HepG2 (cell line): ENCODE data around the gene DGKG. TPM values are rescaled to one million over a fixed set of nuclear protein-coding genes. Genes with fewer than 3 reads are reported as not detected.

Experiments used
- ATF1 ChIP-seq: IDR thresholded peaks from 2 replicates; pipeline ENCODE4 v1.6.1; 2016; ENCODE audit warnings: mild to moderate bottlenecking, control low read depth
- ATF2 ChIP-seq: sonication (generic); formaldehyde crosslinking; IDR thresholded peaks from 2 replicates; pipeline ENCODE4 v1.4.0; 2020; ENCODE audit warnings: missing genetic modification reagents
- BRCA1 ChIP-seq: sonication (generic); formaldehyde crosslinking; IDR thresholded peaks from 2 replicates; pipeline ENCODE4 v1.4.0; 2020; ENCODE audit warnings: missing genetic modification reagents
- CENPX ChIP-seq: sonication (generic); formaldehyde crosslinking; IDR thresholded peaks from 2 replicates; pipeline ENCODE4 v1.9.0; 2021; ENCODE audit warnings: mild to moderate bottlenecking, missing genetic modification reagents, moderate library complexity
- PHF20 ChIP-seq: sonication (generic); formaldehyde crosslinking; IDR thresholded peaks from 2 replicates; pipeline ENCODE4 v1.5.0; 2020; ENCODE audit warnings: mild to moderate bottlenecking, missing genetic modification reagents
- REL ChIP-seq: sonication (generic); formaldehyde crosslinking; conservative IDR thresholded peaks from 2 replicates; pipeline ENCODE4 v1.8.0; 2022; ENCODE audit warnings: mild to moderate bottlenecking, missing genetic modification reagents, moderate library complexity
- SALL1 ChIP-seq: sonication (generic); formaldehyde crosslinking; IDR thresholded peaks from 2 replicates; pipeline ENCODE4 v1.8.0; 2022; ENCODE audit warnings: mild to moderate bottlenecking, missing genetic modification reagents
- SP2 ChIP-seq: sonication (generic); formaldehyde crosslinking; IDR thresholded peaks from 2 replicates; pipeline ENCODE4 v1.5.1; 2020; ENCODE audit warnings: mild to moderate bottlenecking, missing genetic modification reagents
- TAF1 ChIP-seq: sonication (generic); formaldehyde crosslinking; IDR thresholded peaks from 2 replicates; pipeline ENCODE4 v1.4.0; 2020; ENCODE audit warnings: missing genetic modification reagents
- ZC3H13 ChIP-seq: sonication (generic); formaldehyde crosslinking; IDR thresholded peaks from 2 replicates; pipeline ENCODE4 v1.8.1; 2023; ENCODE audit warnings: mild to moderate bottlenecking, missing genetic modification reagents, moderate library complexity
- ZNF10 ChIP-seq: sonication (generic); formaldehyde crosslinking; IDR thresholded peaks from 2 replicates; pipeline ENCODE4 v1.4.0; 2020; ENCODE audit warnings: mild to moderate bottlenecking, low read depth, missing genetic modification reagents, borderline replicate concordance
- ZNF574 ChIP-seq: sonication (generic); formaldehyde crosslinking; IDR thresholded peaks from 2 replicates; pipeline ENCODE4 v1.4.0; 2020; ENCODE audit warnings: missing genetic modification reagents
- ZNF629 ChIP-seq: sonication (generic); formaldehyde crosslinking; conservative IDR thresholded peaks from 2 replicates; pipeline ENCODE4 v1.5.0; 2020; ENCODE audit warnings: missing genetic modification reagents
- ZNF709 ChIP-seq: sonication (generic); formaldehyde crosslinking; IDR thresholded peaks from 2 replicates; pipeline ENCODE4 v1.5.0; 2020; ENCODE audit warnings: mild to moderate bottlenecking, missing genetic modification reagents
- ZSCAN31 ChIP-seq: sonication (generic); formaldehyde crosslinking; IDR thresholded peaks from 2 replicates; pipeline ENCODE4 v1.5.0; 2020; ENCODE audit warnings: low read depth, mild to moderate bottlenecking, missing genetic modification reagents
- ZZZ3 ChIP-seq: sonication (generic); formaldehyde crosslinking; IDR thresholded peaks from 2 replicates; pipeline ENCODE4 v1.4.0; 2020; ENCODE audit warnings: missing genetic modification reagents, mild to moderate bottlenecking, borderline replicate concordance
- polyA plus RNA-seq, 8 experiments: library from polyadenylated mRNA; depleted of rRNA in 3 of 8; stranded (reverse) in 7 of 8; unstranded in 1 of 8; fragments of >200 nt; fragmentation: Illumina TruSeq in 4 of 8; extraction: Trizol in 4 of 8; gene quantifications; 2 replicates each; pipeline versions ENCODE4 v1.2.1 to v1.2.3, GENCODE V29; 2011 to 2016; ENCODE audit warnings: low read depth in 4 of 8, missing spikeins in 1 of 8, mixed read lengths in 1 of 8; ENCODE audit not compliant: insufficient read depth in 1 of 8
- total RNA-seq, 5 experiments: library from RNA; depleted of rRNA; stranded (reverse); fragments of >200 nt; fragmentation: Illumina TruSeq; extraction: Trizol; gene quantifications; 2 replicates each; pipeline ENCODE4 v1.2.3, GENCODE V29; 2016; ENCODE audit warnings: low read depth in 1 of 5
- TF ChIP-seq, protein P1 (sequence below), 2 experiments: IDR thresholded peaks; 2 replicates each; pipeline ENCODE4 v1.6.1; 2011 to 2012; ENCODE audit warnings: low read length in 2 of 2, borderline replicate concordance in 1 of 2, low read depth in 1 of 2, mild to moderate bottlenecking in 1 of 2, moderate library complexity in 1 of 2
- TF ChIP-seq, protein P2 (sequence below): sonication (generic); formaldehyde crosslinking; conservative IDR thresholded peaks from 2 replicates; pipeline ENCODE4 v1.4.0; 2020; ENCODE audit warnings: missing genetic modification reagents

DGKG gene
- total and polyA plus RNA-seq, 2 of the 13 experiments (the other 11 are each of a cell fraction or from before 2014, with no cell fraction given) = 3.8 to 6.2 TPM

DNA sequence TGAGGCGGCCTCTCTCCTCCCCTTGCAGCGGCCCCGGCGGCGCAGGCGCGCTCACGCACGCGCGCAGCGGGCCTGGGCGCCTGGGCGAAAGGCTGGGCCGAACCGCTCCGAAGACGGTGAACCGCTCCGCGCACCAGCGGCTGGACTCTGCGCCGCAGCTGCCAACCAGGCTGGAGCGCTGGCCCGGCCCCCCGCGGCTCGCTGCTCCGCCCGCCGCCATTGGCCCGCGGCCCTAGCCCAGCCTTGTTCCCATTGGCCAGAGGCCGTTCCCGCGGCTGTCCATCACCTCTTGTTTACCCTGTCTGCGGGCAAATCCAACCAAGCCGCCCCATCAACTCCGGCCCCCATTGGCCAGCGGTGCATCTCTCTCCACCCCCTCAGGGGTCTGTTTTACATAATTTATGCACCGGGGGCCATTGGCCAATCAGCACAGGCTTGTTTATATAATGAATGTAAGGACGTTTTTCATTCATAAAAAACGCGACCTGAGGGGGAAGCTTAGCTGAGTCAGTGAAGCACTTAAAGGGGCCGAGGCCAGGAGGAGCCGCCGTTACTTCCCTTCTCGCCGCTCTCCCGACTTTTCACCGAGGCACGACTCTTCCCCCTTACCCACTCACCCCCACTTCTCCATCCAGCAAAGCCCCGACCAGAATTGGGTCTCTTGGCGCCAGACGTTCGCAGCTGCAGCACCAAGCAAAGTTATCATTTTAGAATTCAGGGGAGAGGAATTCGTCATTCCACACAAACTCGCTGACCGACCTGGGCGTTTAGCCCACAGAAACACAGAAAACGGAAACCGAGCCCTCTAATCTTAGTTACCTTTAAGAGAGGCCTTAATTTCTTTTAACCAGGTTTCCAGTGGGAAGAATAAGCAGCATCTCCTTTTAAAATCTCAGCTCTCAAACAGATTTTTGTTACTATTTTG is 252.8 kb downstream of the DGKG start, which contains the start of gene ETV5 (continued):
- TF ChIP-seq SALL1 (CRISPR knock-in tag) = peak; percentile 75
- TF ChIP-seq REL (CRISPR knock-in tag) = 0 out of 2 replicates have a peak, but pooled peaks have one; percentile 14
- TF ChIP-seq SP2 (CRISPR knock-in tag) = peak; percentile 95
- peak; percentile 40; the same call in 1 of the 2 replicates for TF ChIP-seq ATF2 (CRISPR knock-in tag)
- no peak for TF ChIP-seq CENPX (CRISPR knock-in tag)
- TF ChIP-seq, protein P1, sequence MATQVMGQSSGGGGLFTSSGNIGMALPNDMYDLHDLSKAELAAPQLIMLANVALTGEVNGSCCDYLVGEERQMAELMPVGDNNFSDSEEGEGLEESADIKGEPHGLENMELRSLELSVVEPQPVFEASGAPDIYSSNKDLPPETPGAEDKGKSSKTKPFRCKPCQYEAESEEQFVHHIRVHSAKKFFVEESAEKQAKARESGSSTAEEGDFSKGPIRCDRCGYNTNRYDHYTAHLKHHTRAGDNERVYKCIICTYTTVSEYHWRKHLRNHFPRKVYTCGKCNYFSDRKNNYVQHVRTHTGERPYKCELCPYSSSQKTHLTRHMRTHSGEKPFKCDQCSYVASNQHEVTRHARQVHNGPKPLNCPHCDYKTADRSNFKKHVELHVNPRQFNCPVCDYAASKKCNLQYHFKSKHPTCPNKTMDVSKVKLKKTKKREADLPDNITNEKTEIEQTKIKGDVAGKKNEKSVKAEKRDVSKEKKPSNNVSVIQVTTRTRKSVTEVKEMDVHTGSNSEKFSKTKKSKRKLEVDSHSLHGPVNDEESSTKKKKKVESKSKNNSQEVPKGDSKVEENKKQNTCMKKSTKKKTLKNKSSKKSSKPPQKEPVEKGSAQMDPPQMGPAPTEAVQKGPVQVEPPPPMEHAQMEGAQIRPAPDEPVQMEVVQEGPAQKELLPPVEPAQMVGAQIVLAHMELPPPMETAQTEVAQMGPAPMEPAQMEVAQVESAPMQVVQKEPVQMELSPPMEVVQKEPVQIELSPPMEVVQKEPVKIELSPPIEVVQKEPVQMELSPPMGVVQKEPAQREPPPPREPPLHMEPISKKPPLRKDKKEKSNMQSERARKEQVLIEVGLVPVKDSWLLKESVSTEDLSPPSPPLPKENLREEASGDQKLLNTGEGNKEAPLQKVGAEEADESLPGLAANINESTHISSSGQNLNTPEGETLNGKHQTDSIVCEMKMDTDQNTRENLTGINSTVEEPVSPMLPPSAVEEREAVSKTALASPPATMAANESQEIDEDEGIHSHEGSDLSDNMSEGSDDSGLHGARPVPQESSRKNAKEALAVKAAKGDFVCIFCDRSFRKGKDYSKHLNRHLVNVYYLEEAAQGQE (IDR thresholded peaks at IDR 0.05; ENCODE audit: borderline replicate concordance in 1 of 2, low read depth in 1 of 2, low read length in 2 of 2) = peak in 1 of 2 experiments; percentile 69; a peak in 1 of 4 replicates
- peak; percentile 65; the same call in 1 of the 2 replicates for TF ChIP-seq ZSCAN31
- TF ChIP-seq ZNF10 = no peak
- TF ChIP-seq ATF1 = peak; percentile 10; the same call in 1 of the 2 replicates
- TF ChIP-seq ZNF574 (CRISPR knock-in tag) = peak; percentile 53; the same call in 1 of the 2 replicates
- peak; percentile 44; the same call in 1 of the 2 replicates for TF ChIP-seq PHF20 (CRISPR knock-in tag)
- peak; percentile 93 for TF ChIP-seq TAF1 (CRISPR knock-in tag)
- TF ChIP-seq BRCA1 (CRISPR knock-in tag) = peak; percentile 47; the same call in 1 of the 2 replicates
- TF ChIP-seq, protein P2, sequence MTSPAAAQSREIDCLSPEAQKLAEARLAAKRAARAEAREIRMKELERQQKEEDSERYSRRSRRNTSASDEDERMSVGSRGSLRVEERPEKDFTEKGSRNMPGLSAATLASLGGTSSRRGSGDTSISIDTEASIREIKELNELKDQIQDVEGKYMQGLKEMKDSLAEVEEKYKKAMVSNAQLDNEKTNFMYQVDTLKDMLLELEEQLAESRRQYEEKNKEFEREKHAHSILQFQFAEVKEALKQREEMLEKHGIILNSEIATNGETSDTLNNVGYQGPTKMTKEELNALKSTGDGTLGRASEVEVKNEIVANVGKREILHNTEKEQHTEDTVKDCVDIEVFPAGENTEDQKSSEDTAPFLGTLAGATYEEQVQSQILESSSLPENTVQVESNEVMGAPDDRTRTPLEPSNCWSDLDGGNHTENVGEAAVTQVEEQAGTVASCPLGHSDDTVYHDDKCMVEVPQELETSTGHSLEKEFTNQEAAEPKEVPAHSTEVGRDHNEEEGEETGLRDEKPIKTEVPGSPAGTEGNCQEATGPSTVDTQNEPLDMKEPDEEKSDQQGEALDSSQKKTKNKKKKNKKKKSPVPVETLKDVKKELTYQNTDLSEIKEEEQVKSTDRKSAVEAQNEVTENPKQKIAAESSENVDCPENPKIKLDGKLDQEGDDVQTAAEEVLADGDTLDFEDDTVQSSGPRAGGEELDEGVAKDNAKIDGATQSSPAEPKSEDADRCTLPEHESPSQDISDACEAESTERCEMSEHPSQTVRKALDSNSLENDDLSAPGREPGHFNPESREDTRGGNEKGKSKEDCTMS (CRISPR knock-in tag) = no peak
- TF ChIP-seq ZZZ3 (CRISPR knock-in tag) = 0 out of 2 replicates have a peak, but pooled peaks have one; percentile 40
- TF ChIP-seq ZC3H13 (CRISPR knock-in tag) = no peak
- no peak; the same call in 1 of the 2 replicates for TF ChIP-seq ZNF629
- peak; percentile 52; the same call in 1 of the 2 replicates for TF ChIP-seq ZNF709 (CRISPR knock-in tag)
